NCI-H187 (cell line): ENCODE measurements around the gene IMMP1L.

Source experiments
- DNase-seq, 2 experiments: peaks; one replicate each; lab custom pipeline; 2025; lab: John Stamatoyannopoulos, UW

IMMP1L gene

DNA sequence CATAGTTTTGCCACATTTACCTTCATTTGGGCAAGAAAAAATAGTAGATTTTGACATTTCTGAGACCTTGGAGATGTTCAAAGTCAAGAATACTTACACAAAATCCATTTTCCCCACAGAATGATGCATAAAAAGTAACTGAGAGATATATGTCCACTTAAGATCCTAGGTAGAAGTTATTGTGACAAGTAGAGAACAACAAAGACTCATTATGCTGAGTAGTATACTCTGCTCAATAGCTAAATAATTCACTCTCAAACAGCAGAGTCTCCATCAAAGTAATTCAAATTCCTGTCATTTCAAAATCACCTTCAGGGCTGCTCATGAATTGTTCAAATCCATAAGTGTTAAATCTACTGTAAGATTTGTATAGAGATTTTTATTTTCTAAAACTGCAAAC is 35.3 kb downstream of the IMMP1L start:
- DNase-seq: no peak

DNA sequence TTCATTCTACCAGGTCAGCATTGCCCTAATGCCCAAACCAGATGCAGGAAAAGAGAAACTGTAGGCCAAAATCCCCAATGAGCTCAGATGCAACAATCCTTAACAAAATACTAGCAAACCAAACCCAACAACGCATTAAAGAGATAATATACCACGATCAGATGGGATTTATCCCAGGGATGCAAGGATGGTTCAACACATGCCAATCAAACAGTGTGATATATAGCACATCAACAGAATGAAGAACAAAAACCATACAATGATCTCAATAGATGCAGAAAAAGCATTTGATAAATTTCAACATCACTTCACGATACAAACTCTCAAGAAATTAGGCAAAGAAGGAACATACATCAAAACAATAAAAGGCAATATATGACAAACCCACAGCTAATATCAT is 45.0 kb downstream of the IMMP1L start:
- no peak for DNase-seq

DNA sequence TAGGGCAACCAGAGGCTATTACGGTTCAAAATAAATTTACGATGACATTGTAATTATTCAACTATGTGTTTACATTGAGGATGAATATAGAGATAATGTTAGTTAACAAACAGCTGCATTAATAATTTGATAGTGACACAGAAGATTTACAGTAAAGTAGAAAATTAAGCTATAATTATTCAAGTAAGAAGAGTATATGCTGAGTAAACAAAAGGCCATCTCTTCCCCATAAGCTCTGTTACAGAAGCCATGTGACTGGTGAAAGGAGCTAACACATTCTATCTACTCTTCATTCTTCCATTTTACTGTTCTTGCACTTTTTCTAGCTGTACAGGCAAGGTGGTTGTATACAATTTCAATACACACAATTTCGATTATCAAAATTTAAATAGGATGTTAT is 54.2 kb downstream of the IMMP1L start:
- no peak for DNase-seq

DNA sequence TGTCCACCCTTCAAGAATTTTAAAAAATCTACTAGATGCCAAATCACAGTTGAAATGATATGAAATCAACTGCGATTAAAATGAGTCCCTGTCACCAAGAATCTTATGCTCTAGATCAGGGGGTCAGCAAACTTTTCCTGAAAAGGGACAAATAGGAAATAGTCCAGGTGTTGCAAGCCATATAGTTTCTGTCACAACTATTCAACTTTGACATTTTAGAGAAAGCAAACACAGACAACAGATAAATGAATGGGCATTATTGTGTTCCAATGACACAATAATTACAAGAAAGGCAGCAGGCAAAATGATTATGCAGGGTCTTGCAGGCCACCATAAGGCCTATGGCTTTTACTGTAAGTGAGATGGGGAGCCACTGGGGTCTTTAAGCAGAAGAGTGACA is 58.6 kb downstream of the IMMP1L start:
- no peak for DNase-seq

DNA sequence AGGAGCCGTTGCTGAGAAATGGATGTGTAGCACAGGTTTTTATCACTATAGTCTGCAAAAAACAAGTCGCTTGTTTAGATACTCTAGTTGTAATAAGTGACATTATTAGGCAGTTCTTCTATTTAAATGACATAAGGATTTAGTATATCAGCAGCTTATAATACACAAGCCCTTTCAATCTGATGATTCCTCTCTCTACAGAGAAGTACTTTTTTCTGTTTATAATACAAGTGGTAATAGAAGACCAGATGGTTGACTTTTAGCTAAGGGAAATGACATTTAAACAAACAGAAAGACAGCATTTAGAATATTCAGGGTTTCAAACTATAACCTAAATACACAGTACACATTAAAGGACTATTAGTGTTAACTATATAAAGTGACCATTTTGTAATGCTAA is 60.4 kb downstream of the IMMP1L start:
- DNase-seq: no peak

DNA sequence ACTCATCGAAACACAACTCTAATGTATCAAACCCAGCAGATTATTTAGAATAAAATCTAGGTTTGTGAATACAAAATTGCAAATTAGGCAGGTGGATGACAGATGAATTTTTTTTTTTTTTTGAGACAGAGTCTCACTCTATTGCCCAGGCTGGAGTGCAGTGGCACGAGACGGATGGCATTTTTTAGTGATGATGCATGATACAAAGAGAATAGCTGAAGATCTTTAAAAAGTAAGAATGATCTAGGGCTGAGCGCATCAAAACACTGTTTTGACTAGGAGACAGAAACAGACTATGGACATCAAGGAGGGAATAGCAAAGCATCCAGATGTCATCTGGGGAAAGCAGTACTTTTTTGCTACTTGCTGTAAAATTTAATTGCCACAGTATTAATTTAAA is 63.8 kb downstream of the IMMP1L start:
- no peak for DNase-seq

DNA sequence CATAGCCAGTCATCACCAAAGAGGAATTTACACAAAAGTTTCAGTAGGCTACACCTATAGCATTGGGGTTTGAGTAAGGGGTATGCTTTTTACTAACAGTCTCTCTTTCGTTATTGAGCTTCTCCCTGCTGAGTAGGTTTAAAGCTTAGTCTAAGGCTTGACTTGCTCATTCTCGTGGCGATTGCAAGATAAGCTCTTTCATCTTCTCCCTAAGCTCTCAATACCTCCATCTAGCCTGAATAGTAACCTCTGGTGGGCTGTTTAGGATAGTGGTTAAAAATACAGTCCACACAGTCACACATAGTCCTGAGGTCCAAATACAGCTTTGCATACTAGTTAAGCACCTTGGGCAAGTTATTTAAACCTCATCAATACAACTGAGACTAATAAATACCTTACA is 65.6 kb downstream of the IMMP1L start:
- DNase-seq: no peak

DNA sequence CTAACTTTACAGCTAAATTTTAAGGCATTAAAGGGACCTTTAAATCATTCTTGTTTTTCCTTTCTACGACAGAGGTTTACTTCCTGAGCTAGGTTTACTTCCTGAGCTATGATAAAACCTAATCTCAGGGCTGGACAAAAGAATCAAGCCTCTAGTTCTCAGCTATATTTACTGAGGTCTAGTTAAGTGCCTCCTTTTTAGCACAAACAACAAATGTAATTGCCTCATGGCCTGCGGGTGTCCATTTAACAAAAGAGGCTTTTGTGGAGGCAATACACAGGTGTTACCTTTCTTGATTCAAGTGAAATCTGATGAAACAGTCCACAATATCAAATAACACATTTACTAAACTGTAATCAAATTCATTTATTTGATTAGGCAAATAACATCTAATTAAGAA is 67.3 kb downstream of the IMMP1L start:
- peak; percentile 28 to 42 for DNase-seq

DNA sequence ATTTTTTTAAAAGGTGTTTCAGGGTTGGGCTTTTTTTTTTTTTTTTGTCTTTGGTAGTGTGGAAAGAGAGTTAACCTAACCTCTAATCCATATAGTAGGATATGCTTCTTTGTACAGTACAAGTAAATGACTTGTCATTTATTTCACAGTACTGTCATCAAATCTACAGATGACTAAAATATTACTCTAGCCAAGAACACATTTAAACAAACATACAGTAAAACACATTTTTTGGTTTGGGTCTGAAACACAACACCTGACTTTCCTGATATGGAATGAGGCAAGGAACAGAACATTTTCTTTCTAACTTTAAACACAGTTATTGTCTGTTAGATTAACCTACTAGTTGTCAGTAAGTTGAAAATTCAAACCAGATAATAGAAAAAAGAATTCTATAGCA is 68.1 kb downstream of the IMMP1L start:
- no peak for DNase-seq

DNA sequence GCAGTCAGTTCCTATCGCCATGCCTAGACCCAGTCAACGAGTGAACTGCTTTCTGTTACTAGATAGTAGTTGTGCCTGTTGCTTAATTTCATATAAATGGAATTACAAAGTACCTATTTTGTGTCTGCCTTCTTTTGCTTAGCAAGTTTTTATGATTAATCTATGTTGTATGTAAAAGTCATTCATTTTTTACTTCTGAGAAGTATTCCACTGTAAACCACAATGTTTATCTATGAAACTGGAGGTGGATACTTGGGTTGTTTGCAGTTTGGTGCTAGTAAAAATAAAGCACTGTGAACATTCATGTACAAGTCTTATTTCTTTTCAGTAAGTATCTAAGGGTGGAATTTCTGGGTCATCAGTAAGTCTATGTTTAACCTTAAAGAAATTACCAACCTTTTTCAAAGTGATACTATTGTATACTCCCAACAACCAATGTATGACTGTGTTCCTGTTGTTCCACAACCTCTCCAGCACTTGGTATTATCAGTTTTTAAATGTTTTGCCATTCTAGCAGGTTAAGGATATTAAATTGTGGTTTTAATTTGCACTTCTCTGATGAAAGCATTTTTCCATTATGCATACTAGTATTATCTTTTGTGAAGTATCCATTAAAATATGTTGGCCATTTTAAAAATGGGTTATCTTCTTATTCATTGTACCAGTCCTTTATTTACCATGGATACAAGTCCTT is 71.5 kb downstream of the IMMP1L start:
- no peak for DNase-seq

DNA sequence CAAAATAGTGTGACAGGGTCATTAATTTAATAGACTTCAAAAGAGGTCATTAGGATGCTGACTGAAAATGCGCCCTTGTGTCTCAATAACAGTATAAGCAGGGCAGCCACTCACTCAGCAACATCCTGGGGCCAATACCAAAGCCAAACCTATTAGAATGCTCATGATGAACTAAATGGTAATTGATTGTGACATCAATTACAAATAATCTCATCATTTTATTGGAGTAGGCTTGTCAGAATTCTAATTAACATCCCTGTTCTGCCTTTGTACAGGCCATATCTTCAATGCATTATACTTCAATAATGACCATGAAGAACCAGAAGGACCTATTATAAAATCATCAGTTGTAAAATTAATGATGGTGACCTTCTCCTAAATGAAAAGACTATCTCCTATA is 75.6 kb downstream of the IMMP1L start:
- DNase-seq: no peak

DNA sequence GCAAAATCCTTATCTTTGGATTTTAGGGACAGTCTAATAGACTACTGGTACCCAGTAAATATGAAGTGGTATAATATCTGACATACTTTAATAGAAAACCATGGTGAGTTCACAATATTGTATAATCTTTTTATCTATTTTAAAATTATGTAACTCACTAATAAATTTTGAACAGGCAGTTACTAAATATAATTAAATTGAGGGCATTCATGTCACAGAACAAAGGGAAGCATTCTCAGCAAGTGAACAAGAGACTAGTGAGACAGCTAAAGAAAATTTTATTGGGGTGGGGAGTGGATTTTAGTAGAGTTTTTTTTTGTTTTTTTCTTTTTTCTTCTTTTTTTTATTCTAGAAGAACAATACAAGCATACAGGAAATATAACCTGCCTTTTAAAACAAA is 84.8 kb downstream of the IMMP1L start:
- DNase-seq: no peak

DNA sequence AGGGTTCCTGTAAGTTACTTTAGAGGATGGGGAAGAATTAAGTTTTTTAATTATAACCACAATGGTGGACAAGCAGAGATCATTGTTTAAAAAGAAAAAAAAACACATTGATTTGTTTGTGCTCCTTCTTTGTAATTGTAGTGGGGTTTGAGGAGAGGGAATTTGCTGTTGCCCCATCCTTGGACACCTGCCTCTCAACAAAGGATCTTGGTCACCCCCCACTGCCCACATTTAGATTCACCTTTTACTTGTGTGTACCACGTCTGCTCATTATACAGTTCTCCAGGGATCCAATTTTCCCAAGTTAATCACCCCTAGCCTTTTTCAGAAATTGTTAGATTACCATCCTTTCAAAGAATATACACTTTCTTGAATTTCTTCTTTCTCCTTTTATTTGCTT is 86.7 kb downstream of the IMMP1L start:
- DNase-seq: no peak

DNA sequence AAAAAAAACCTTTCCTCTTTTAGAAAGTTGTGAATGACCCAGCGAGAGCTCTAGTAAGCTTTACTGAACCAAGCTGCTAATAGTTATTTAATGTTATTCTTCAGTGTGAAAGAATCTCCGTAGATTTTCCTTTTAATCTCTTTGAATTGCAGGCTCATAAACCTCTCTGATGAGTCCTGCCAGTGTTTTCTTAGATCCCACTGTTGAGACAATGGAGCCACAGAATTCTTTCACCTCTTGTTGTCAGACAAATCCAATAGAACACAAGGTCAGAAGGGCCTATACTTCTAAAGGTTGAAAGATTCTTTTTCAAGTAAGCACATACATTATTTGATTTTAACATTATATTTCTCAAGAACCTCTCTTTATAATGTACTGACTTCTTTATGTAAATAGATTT is 87.6 kb downstream of the IMMP1L start:
- no peak for DNase-seq

DNA sequence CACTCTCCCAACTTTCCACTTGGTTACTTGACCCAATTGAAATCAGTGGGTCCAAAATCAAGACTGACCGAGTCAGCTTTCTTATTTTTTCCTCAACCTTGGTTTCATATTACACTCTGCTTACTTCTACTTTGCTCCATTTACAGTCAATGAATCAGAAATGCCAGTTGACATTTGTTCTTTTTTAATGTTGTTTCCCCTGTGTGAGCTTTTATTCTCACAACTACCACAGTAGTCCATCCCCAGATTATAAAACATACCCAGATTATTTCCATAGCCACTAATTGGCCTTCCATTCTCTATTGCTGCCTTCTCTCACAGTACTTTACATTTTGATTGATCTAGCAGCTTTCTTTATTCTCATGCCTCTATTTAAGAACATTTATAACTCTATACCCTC is 89.8 kb downstream of the IMMP1L start:
- DNase-seq: no peak

DNA sequence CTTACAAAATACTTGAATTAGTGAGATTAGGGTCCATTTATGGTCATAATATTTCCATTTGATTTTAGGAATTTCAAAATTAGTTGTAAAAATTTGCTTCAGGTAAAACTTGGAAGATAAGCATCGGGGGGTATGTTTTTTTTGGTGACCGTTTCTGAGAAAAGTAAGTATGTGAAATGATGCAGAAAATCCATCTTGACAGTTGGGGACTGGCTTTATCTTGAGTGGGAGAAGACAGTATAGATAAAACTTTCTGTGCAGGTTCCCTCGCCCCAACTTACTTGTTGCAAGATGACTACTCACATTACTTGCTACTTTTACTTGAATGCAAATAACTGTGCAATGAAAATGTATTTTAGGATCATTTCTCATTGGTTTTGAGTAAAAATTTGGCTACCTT is 90.3 kb downstream of the IMMP1L start:
- no peak for DNase-seq

DNA sequence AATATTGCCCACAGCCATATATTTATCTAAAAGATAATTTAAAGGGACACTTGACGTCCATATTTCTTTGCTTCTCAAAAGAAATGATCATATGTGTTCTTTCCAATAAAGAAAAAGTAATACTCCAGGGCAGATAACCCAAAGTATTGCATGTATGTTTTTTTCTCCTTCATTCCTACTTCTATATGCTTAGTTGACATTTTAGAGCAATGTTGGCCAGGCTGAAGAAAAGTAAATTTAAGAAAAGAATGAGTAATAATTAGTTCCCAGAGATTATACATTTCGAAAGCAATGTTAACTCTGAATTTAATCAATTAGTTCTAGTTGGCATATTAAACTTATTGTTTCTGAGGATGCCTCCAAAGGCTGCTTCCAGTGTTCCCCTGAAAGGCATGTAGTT is 91.6 kb downstream of the IMMP1L start:
- no peak for DNase-seq

DNA sequence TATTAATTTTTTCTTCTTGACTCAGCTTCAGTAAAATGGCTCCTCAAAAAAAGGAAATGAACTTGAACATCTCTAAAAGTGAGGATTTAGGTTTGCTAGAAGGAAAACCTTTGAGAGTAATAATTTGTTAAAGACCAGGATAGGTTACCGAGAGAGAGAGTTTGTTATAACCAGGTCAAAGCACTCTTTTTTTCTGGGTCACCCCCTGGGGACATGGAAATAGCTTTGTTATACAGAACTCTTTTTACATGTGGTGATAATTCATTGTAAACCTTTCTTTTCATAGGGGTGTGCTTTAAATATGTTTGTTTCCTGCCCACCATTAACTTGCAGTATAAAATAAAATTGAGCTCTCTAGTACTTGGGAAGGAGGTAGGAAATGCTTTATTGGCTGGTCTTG is 92.1 kb downstream of the IMMP1L start:
- no peak for DNase-seq

DNA sequence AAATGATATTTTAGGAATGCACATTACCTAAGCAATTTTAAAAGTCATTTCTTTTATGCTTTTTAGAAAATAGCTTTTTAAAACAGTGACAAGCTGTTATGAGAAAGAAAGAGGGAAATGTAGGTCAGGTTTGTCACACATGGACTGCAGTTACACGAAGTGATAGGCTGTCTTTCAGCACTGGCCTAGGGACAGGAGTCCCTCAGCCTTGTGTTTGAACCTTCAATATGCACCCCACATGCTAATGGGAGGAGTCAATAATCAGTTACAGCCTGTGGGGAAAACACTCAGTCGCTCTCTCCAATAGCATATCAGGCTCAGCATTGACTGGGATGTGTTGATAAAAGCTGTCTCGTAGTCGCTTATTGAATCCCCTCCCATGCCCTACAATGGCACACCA is 94.0 kb downstream of the IMMP1L start:
- DNase-seq: no peak

DNA sequence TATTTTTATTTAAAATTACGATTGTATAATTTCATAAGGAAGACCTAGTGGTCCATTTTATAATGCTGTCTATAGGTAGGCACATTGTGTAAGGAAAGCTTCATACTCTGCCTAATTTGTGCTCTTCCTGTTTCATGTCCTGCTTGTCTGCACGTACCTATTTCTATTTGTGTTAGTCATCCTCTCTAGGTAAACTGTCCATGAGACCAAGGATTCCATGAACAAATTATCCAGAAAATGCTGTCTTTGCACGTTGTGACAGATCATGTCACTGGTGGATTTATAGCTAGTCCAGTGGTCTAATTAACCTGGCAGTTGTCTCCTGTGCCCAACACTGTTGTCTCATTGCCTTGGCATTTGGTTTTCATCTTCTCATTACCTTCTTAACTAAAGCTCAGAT is 95.1 kb downstream of the IMMP1L start:
- DNase-seq: no peak

DNA sequence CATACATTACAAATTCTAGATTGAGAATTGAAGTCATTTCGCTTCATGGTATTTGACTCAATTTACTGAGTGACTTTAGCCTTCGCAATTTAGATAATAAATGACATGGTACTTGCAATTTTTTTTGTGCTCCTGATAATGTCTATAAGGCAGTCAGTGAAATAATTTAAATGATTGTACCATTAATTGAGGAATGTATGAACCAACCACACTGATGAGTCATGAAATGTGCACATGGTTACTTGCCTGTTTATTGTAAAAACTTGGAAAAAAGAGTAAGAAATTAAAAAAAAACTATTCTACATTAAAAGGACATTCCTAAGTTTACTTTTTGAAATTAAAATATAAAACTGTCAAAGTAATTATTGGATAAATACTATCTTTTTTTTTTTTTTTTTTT is 96.5 kb downstream of the IMMP1L start:
- no peak for DNase-seq

DNA sequence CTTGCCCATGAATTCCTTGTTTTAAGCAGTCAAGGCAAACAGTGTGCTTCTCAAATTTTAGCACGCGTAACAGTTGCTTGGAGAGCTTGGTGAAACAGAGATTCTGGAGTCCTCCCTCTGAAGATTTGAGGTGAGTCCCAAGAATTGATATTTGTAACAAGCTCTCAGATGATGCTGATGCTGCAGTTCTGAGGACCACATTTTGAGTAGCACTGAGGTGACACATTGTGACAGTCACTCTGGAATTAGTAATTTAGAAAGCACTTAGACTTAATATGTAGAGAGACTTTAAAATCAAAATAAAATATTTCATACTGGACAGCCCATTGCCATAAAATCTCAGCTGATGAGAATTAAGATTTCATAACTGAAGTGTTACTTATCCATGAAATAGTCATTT is 101.2 kb downstream of the IMMP1L start:
- no peak for DNase-seq

DNA sequence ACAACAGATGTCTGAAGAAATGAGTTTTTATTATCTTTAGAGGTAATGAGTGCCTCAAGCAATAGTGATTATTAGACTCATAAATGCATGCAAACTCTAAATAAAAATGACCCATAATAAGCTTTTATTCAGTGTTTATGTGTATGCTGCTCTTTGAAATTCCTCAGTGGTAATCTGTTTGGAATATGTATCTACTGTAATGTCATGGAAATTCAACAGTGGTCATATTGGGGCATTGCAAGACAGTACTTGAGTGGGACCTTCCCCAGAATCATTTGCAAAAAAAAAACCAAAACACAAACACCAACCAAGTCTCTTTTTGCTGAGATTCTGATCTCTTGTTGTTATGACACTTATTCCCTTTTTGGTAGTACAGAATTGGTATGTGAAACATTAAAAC is 104.8 kb downstream of the IMMP1L start:
- no peak for DNase-seq

DNA sequence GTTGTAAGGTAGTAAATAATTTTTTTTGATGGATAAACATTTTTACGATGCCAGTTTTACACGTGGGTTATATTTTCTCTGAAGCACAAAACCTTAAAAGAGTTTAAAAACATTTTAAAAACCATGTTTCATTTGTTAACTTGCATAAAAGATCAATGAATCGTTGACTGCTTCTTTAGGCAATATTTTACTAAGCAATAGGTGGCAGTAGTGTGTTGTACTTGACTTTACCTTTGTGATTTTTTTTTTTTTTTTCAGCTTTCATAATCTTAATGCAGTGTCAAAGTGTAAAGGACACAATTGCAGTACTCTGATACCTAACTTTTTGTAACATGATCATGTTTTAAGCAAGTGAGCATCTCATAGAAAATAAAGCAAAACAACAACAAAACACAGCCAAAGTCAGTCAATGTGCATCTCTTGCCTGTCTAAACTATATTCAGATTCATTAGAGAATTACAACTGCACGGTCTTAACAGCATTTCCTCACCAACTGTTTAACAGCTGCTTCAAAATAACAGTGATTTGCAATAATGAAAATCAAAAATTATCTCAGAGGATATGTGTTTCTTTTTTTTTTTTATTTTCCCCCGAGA is 112.1 kb downstream of the IMMP1L start:
- peak in 1 of 2 experiments; percentile 4 for DNase-seq
